GM21786 (cell line): ENCODE measurements around the gene CABP7.

Experiments
- ATAC-seq: cut with Tn5 transposase; IDR thresholded peaks from one replicate; pipeline ENCODE4 v1.9.1; 2021; ENCODE audit not compliant: unreplicated experiment

CABP7 gene

DNA sequence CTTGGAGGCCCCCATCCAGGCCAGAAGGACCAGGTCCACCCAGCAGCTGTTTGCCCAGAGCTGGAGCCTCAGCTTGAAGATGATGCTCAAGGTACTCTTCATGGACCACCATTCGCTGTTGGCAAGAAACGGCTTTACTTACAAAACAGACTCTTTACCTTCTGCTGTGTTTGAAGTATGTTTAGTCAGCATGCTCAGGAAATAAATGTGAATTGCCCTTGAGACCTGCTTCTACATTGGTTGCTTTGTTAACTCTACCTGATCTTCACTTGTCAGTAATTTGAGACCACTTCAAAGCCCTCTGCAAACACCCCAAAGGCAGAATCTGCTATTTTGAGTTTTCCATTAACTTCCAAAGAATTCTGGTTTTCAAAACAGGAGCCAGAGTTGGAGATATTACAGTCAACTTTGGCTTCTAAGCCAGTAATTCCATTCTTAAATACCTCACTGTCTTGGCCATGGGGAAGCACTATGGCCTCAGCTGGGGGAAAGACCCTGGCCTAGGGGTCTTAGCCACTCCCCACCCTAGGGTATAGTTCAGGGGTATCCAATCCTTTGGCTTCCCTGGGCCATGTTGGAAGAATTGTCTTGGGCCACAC, 50.0 kb downstream of the CABP7 start:
- ATAC-seq = no peak

DNA sequence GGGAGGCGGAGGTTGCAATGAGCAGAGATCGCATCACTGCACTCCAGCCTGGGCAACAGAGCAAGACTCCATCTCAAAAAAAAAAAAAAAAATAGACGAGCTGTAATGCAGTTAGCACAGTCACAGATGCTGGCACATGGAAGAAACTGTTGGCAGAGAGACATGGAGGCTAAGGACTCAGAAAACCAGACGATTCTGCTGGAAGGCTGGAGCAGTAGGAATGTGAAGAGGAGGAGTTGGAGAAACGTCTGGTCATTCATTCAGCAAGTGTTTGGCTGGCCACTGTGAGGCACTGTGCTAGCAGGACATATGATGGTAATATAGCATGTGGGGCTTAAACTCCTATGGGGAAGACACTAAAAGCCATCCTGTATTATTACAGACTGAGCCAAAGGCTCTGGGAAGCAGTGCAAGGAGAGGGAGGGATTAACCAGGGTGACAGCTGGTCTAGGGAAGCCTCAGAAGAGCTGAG, 52.4 kb downstream of the CABP7 start:
- ATAC-seq = no peak

DNA sequence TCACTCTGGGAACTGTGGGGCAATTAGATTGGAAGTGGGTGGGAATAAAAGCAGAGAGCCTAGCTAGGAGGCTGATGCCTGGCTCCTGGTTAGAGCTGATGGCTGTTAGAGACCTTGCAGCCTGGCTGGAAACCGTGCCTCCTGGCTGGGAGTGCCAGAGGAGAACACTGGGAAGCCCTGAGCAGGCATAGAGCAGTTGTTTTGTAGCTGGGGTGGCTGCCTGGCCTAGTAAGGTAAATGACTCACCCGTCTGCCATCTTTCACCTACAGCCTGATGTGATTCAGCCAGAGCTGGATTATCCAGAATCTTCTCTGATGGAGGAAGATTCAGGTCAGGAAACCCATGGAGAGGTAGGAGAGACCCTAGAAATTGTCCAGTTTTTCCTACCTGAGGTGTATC, 53.4 kb downstream of the CABP7 start:
- no peak for ATAC-seq

DNA sequence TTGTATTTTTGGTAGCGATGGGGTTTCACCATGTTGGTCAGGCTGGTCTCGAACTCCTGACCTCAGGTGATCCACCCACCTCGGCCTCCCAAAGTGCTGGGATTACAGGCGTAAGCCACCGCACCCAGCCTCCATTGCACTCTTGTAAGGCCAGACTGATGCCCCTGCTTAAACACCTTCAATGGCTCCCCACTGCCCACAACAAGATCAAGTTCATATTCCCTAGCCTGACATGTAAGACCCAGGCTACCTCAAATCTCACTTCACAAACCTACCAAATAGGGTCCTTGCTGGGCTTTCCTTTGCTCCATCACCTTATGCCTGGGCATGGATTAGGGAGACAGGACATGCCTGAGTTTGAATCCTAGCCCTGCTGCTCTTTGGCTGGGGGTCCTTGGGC, 60.4 kb downstream of the CABP7 start:
- ATAC-seq = no peak

DNA sequence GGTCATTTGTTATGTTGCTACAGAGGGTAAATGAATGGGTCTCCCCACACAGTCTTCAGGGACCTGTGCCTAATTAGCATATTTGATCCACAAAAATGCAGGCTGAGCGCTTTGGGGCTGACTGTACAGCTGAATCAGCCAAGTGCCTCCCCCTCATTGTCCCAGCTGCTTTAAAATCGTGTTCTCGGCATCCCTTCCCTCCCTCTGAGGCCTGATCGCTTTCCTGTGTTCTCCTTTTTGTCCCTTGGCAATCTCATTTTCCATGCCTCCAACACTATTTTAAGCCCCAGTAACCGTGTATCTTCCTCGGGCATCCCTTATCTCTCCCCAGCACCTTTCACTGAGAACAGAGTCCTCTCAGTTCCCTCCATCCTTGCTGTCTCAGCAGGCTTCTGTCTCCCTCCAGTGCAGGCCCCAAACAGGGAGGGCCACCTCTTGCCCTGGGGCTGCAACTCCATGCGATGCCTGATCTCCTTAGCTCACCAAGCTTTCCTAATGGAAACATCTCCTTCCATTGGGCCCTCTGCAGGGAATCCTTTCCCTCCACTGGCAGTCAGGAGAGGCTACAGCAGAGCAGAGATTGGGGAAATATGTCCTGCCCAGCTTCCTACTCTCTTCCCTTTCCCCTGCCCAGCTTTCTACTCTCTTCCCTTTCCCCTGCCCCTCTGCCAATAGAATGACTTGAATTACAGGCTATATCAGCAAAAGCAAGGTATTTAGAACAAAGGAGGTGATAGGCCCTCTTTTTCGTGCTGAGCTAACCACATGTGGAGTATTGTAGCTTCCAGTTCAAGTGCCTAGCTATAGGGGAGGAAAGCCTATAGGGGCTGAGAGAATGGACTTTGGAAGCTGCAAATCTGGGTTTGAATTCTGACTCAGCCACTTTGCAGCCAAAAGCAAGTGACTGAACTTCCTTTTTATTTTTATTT, 61.2 kb downstream of the CABP7 start:
- ATAC-seq = no peak
